Fibroblast of peridontal ligament (primary cell): Measurements from ENCODE around the gene ZNF253.
"Not testable (repeated sequence)": the region's sequence is repeated elsewhere in the genome, so short reads cannot be mapped to it uniquely, and the experiment has no call there.

Experiments
- DNase-seq: peaks from one replicate; pipeline ENCODE4 v3.0.0-alpha.2; 2010; ENCODE audit errors: extremely low read depth

Gene ZNF253

GRCh38 chr19:19900139-19900728 lies 34.6 kb downstream of the ZNF253 start:
- peak; percentile 88 for DNase-seq

GRCh38 chr19:19900729-19901444 lies 35.2 kb downstream of the ZNF253 start, which contains the start of gene ZNF93:
ZNF93 (plus strand) TSS chr19:19900946; CDS start chr19:19901089, 143 bp downstream.
- DNase-seq = peak; percentile 98

GRCh38 chr19:19907551-19907950 lies 41.9 kb downstream of the ZNF253 start:
- not testable (repeated sequence) for DNase-seq

- DNase-seq = no peak
Measured at GRCh38 chr19:19909654-19910053, 44.0 kb downstream of the ZNF253 start.

GRCh38 chr19:19911150-19911549 lies 45.5 kb downstream of the ZNF253 start:
- DNase-seq = no peak

- DNase-seq = no peak
Measured at GRCh38 chr19:19914596-19914995, 48.9 kb downstream of the ZNF253 start.

GRCh38 chr19:19930417-19930816 lies 64.7 kb downstream of the ZNF253 start:
- DNase-seq = not testable (repeated sequence)

- not testable (repeated sequence) for DNase-seq
Measured at GRCh38 chr19:19933432-19934314, 68.0 kb downstream of the ZNF253 start.

GRCh38 chr19:19937403-19937802 lies 71.7 kb downstream of the ZNF253 start:
- no peak for DNase-seq

GRCh38 chr19:19938449-19938848 lies 72.8 kb downstream of the ZNF253 start:
- no peak for DNase-seq

GRCh38 chr19:19943848-19944582 lies 78.3 kb downstream of the ZNF253 start:
- no peak for DNase-seq
